Measurements from ENCODE around the gene AMPH.

DNA sequence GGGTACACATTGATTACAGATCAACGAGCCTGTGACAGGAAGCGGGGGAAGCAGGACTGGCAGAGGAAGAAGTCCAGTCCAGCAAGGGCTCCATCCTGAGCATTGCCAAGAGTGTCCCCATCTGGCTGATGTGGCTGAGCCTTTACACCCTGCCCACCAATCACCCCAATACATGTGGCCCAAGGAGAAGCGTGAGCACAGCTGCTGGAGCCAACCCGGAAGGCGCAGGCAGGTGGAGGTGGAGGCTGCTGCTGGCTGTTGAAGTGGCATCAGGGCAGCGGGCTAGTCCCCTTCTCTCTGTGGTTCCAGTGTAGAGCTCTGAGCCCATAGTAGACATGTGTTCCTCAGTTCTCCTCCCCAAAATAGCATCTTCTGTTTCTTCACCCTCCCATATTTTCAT is 6.8 kb upstream of the AMPH start:
- TF ChIP-seq, protein P1, sequence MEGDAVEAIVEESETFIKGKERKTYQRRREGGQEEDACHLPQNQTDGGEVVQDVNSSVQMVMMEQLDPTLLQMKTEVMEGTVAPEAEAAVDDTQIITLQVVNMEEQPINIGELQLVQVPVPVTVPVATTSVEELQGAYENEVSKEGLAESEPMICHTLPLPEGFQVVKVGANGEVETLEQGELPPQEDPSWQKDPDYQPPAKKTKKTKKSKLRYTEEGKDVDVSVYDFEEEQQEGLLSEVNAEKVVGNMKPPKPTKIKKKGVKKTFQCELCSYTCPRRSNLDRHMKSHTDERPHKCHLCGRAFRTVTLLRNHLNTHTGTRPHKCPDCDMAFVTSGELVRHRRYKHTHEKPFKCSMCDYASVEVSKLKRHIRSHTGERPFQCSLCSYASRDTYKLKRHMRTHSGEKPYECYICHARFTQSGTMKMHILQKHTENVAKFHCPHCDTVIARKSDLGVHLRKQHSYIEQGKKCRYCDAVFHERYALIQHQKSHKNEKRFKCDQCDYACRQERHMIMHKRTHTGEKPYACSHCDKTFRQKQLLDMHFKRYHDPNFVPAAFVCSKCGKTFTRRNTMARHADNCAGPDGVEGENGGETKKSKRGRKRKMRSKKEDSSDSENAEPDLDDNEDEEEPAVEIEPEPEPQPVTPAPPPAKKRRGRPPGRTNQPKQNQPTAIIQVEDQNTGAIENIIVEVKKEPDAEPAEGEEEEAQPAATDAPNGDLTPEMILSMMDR (IDR thresholded peaks at IDR 0.05) = no peak
- TF ChIP-seq POLR2A (IDR thresholded peaks at IDR 0.05) = no peak

Measured in uterus (tissue), 2 donors.